ENCODE data around the gene SIPA1L3.
"Not testable (repeated sequence)": the region's sequence is repeated elsewhere in the genome, so short reads cannot be mapped to it uniquely, and the experiment has no call there.

SIPA1L3 gene

DNA sequence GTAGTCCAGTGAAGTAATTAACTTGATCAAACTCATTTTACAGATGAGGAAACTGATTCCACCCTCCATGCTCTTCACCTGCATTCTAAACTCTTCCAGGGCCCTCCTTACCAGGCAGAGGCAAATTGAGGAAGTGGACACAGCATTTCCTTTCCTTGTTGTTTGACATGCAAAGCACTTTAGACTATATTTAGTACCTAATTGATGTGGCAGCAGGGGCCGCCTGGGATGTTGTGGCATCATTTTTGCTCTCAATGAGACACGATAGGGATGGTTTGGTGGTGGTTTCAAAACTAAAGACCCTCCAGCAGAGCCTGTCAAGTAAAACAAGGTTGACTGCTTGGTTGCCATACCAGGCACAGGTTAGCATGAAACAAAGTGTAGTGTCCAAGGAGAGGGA lies 7.9 kb downstream of the SIPA1L3 start:
- no peak for DNase-seq (ENCODE audit: low read depth in 1 of 2, low spot score in 1 of 2)

DNA sequence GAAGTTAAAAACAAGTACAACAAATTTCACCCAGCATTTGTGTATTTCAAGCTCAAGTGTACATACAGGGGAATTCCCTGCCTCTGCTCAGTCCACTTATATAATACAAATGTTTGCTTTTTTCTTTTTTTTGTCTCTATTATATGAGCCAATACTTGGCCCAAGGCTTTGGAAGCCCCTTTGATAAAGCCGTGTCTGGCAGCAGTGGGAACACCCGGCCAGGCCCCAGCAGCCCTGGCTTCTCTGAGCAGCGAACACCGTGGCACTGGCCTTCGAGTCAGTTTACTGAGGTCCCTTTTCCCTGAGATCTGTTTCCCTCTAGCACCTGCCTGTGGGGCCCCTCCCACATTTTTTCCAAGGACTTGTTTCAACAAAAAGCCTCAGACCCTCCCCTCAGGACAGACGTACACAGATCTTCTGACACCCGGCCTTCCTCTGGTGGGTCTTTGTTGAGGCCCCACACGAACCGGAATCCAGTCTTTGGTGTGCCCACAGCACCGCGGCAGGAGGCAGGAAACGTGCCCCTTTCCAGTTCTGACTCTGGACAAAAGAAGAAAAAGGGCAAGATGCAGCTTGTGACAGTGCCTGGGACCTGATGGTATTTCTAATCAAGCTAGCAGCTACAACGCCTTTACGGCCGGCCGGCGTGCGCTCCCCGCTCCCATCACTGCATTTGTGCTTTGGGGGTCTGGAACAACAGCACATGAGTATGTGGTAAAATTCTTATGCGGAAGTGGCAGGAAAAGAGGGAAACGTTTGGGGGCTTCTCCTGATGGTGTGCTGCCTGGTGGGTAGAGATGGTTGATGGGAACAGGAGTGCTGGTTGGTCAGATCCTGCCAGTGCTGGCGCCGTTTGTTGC lies 13.8 kb downstream of the SIPA1L3 start:
- no peak for DNase-seq (ENCODE audit: low read depth in 1 of 2, low spot score in 1 of 2)

- DNase-seq (ENCODE audit: low read depth in 1 of 2, low spot score in 1 of 2): not testable (repeated sequence)
Observed at GRCh38 chr19:37924573-37924972, 17.6 kb downstream of the SIPA1L3 start.

GRCh38 chr19:37925212-37925611 lies 18.2 kb downstream of the SIPA1L3 start:
- DNase-seq (ENCODE audit: low read depth in 1 of 2, low spot score in 1 of 2): no peak

DNA sequence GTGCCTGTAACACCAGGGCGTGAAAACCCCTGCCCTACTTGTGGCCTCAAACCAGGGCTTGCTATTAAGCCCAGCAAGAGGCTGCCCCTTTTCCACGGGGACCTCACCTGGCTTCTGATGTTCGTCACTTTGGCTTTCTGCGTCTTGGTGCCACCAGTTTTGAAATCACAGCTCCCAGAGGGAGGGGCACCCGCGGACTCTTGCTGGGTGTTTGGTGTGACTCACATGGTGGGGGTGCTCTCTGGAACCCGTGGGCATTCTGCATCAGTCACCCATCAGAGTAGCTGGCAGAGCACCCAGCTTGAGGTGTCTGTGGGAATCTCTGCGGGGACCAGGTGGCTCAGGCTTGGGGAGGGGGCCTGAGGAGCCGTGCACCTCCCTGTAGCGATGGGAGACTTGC lies 19.2 kb downstream of the SIPA1L3 start:
- no peak for DNase-seq (ENCODE audit: low read depth in 1 of 2, low spot score in 1 of 2)

GRCh38 chr19:37926711-37927110 lies 19.7 kb downstream of the SIPA1L3 start:
- DNase-seq (ENCODE audit: low read depth in 1 of 2, low spot score in 1 of 2): no peak

- no peak for DNase-seq (ENCODE audit: low read depth in 1 of 2, low spot score in 1 of 2)
Observed at GRCh38 chr19:37928527-37929286, 21.7 kb downstream of the SIPA1L3 start.

DNA sequence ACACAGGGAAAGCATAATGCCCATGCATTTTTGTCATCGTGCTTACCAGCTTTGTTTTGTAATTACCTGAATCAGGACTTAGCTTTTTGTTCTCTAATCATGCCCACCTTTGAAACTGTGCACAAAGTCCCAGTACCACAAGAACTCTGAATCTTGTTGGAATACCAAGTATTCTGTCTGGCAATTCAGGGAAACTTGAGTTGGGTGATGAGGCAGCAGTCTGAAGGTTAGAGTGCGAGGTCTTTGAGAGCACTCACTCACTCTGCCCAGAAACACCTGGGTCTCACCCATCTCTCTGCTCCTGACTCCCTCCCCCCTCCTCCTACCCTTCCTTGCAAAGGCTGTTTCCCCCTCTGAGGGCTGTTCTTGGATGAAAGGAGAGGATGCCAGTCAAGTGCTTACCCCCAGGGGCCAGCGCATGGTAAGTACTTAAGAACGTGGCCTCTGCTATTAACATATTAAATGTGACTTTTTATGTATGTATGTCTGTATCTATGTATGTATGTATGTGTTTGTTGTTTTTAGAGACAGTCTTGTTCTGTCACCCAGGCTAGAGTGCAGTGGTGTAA lies 22.4 kb downstream of the SIPA1L3 start:
- no peak for DNase-seq (ENCODE audit: low read depth in 1 of 2, low spot score in 1 of 2)

DNA sequence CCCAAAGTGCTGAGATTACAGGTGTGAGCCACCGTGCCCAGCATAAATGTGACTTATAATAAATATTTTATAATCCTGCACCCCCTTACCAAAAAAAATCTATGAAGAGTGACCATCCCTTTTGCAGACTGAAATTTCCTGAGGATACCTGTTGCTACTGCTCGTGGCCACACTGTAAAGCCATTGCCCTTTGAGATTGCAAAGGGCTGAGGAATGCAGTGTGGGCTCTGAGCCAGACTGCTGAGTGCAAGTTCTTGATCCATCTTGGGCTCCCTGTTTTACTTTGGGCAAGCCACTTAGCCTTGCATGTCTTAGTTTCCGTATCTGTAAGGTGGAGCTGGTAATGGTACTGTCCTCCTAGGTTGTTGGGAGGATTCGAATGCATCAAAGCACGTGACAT lies 23.4 kb downstream of the SIPA1L3 start:
- DNase-seq (ENCODE audit: low read depth in 1 of 2, low spot score in 1 of 2): no peak

DNA sequence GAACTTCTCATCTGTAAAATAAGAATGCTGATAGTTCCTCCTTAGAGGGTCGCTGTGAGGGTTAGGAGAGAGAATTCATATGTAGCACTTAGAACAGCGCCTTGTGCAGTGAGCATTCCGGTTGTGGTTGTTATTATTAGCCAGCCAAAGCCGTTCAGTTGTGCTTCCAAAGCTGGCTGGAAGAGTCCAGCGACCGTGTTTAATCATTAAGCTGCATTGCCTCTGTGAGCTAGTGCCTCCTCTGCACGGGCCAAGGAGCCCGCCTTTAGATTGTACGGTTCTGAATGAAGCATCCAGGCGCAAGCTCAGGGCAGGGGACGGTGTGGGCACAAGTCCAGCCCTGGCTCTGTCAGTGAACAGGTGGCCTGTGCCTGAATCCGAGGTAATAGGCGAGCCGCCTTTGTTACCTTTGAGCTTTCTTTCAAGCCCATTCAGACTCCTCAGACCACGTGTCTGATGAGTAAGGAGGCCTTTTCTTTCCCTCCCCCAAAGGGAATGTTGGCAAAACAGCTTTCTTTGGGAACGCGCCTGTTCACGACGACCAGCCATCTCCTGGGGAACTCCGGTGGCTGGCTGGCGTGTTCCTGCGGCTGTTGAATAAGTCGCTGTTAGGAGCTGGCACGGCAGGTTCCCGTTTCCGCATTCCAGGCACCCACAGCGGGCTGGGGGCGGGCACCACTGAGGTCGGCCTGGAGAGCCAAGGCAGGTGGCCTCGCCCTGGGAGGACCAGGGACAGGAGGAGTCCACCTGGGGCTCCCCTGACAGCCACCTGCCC lies 25.1 kb downstream of the SIPA1L3 start:
- DNase-seq (ENCODE audit: low read depth in 1 of 2, low spot score in 1 of 2): no peak

- no peak for DNase-seq (ENCODE audit: low read depth in 1 of 2, low spot score in 1 of 2)
Observed at GRCh38 chr19:37932985-37933936, 26.3 kb downstream of the SIPA1L3 start.

GRCh38 chr19:37933937-37934358 lies 26.9 kb downstream of the SIPA1L3 start:
- DNase-seq (ENCODE audit: low read depth in 1 of 2, low spot score in 1 of 2): no peak

- no peak for DNase-seq (ENCODE audit: low read depth in 1 of 2, low spot score in 1 of 2)
Observed at GRCh38 chr19:37935341-37935740, 28.3 kb downstream of the SIPA1L3 start.

DNA sequence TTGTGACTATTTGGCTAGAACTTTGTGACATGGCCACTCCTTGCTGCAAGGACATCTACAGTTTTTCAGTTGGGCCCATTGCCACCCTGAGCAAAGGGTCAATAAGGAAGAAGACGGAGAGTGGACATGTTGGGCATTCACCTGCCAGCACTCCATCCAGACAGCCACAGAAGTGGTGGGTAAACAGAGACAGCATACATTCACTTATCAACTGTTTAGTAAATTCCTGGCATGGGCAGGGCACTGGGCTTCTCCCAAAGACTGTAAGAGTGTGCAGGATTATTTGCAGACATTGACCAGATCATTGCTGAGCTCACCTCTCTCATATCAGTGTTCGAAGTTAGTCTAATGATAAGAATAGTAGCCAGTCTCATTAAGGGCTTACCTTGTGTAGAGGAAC lies 29.2 kb downstream of the SIPA1L3 start:
- DNase-seq (ENCODE audit: low read depth in 1 of 2, low spot score in 1 of 2): no peak

DNA sequence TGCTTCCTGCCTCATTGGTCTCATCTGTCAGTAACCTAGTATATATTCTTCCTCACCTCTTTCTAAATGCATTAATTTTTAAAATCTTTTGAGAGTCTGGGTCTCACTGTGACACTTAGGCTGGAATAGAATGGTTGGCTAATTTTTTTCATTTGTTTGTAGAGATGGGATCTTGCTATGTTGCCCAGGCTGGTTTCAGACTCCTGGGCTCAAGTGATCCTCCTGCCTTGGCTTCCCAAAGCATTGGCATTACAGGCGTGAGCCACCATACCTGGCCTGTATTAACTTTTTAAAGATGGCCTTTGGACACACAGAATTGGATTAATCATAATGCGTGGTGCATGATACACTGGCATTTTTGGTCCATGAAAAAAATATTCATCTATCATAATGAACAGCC lies 29.9 kb downstream of the SIPA1L3 start:
- no peak for DNase-seq (ENCODE audit: low read depth in 1 of 2, low spot score in 1 of 2)

- DNase-seq (ENCODE audit: low read depth in 1 of 2, low spot score in 1 of 2): no peak
Observed at GRCh38 chr19:37938353-37938752, 31.3 kb downstream of the SIPA1L3 start.

- DNase-seq (ENCODE audit: low read depth in 1 of 2, low spot score in 1 of 2): no peak
Observed at GRCh38 chr19:37941782-37942515, 34.9 kb downstream of the SIPA1L3 start.

DNA sequence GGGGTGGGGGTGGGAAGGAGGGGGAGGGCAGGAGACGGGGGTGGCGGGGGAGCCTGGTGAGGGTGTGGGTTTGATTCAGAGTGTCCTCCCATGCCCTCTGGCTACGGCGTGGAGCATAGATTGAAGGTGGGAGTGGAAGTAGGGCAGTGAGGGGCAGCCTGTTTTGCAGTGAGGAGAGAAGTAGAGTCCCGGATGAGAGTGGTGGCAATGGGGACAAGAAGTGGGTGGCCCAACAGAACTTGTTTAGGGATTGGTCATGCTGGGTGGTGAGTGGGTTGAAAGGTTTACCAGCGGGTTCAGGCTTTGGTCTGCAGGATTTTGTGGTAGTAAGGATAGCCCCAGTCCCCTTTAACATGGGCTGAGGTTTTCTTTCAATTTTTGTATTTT lies 35.5 kb downstream of the SIPA1L3 start:
- DNase-seq (ENCODE audit: low read depth in 1 of 2, low spot score in 1 of 2): no peak

DNA sequence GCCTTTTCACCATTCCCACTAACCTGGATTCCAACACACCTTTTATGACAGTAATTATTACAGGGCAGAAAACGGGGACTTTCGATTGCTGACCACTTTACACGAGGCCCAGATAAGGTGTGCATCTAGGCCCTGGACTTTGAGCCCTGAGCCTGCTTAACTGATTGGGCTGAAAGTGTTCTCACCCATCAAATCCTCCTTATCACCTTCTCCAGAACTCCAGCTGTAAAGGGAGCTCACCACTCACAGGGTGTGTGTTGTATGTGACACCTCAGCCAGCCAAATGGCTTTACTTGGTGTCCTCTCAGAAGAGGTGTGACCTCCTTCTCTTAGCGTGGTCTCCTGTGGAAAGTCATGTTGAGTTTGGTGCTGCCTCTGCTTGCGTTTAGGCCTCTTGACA lies 36.5 kb downstream of the SIPA1L3 start:
- no peak for DNase-seq (ENCODE audit: low read depth in 1 of 2, low spot score in 1 of 2)

GRCh38 chr19:37946132-37946531 lies 39.1 kb downstream of the SIPA1L3 start:
- no peak for DNase-seq (ENCODE audit: low read depth in 1 of 2, low spot score in 1 of 2)
